ENCODE results near the gene LRRK1. TPM values are rescaled to one million over a fixed set of nuclear protein-coding genes. Genes with fewer than 3 reads are reported as not detected.

LRRK1 gene
- total and polyA plus RNA-seq, 2 of the 4 experiments (the other 2 are of a cell fraction): 3.0 to 5.8 TPM

- no peak overlapping the region for H2BK5ac ChIP-seq (ENCODE audit: low read depth, low read length, poor library complexity, severe bottlenecking)
- H3K56ac ChIP-seq (ENCODE audit: extremely low read depth, insufficient read depth, low read length): no peak overlapping the region; the same call in 1 of the 2 replicates
- ChIA-PET POLR2A (ENCODE audit: unreplicated experiment) (no interaction called here), CTCF (interaction anchor here (0.6 to 1.7 kb wide), 2 partner anchors 15 to 30 kb away, joined by 3 to 4 read pairs; no protein-coding TSS in a partner anchor)
- peak overlapping the region; percentile 19; the same call in 1 of the 2 replicates for H4K5ac ChIP-seq (ENCODE audit: low read depth, low read length)
- dilution Hi-C loops (cut with HindIII; ENCODE audit: low sequenced_read_pairs, unreplicated experiment) (no loop called here), in situ Hi-C loops (cut with MboI; ENCODE audit: low sequenced_read_pairs) (loop anchor here (5.0 kb wide), 1 partner anchor 166 kb away; no protein-coding TSS in a partner anchor), intact Hi-C loops (cut with micrococcal nuclease) (no loop called here)
- peak overlapping the region; percentile 51 for H3K4me2 ChIP-seq (ENCODE audit: low read depth, low read length)
- peak overlapping the region; percentile 48; the same call in 1 of the 2 replicates for H3K23ac ChIP-seq (ENCODE audit: low read depth, low read length)
- H3K14ac ChIP-seq (replicated peaks; ENCODE audit: low read depth, low read length): peak overlapping the region; percentile 67
- H3K4me3 ChIP-seq (ENCODE audit: insufficient read depth, low read depth, low read length): no peak overlapping the region
- H3K79me1 ChIP-seq (ENCODE audit: low read depth in 1 of 2, low read length in 2 of 2): peaks cover 3 to 9% of the 10 kb centered on the region in 2 experiments; a peak in 2 of 4 replicates
- H3K27ac ChIP-seq (ENCODE audit: insufficient read depth, low read length): peak overlapping the region; percentile 17
- peak overlapping the region; percentile 69 for H2BK120ac ChIP-seq (ENCODE audit: low read depth, low read length)
- H3K18ac ChIP-seq (ENCODE audit: low read depth, low read length): peak overlapping the region; percentile 12; the same call in 1 of the 2 replicates
- H2AK9ac ChIP-seq (replicated peaks; ENCODE audit: low read depth, low read length, poor library complexity): peak overlapping the region; percentile 93
- H3K27me3 ChIP-seq (ENCODE audit: control insufficient read depth, insufficient read depth, low read length): no peaks in the 10 kb centered on the region; the same call in 1 of the 2 replicates
- peak overlapping the region; percentile 69 for H2BK20ac ChIP-seq (ENCODE audit: low read depth, low read length)
- no TSS peak for BruUV-seq (replicated peaks)
- H4K8ac ChIP-seq (ENCODE audit: low read depth in 2 of 2, low read length in 2 of 2): peak overlapping the region; percentile 4 to 63; a peak in 3 of 4 replicates
- peaks cover 15% of the 10 kb centered on the region for H3K4me1 ChIP-seq (ENCODE audit: control insufficient read depth, insufficient read depth, low read length)
- DNase-seq (peak; percentile 77), ATAC-seq (ENCODE audit: low read depth) (peak; percentile 41)
- TF ChIP-seq RFX5 (IDR thresholded peaks at IDR 0.05; ENCODE audit: low read depth, low read length) (no peak), CHD1 (IDR thresholded peaks at IDR 0.05; ENCODE audit: low read depth, low read length) (no peak), MXI1 (IDR thresholded peaks at IDR 0.05; ENCODE audit: borderline replicate concordance, low read depth, low read length) (0 out of 2 replicates have a peak, but pooled peaks have one; percentile 31), MAZ (IDR thresholded peaks at IDR 0.05; ENCODE audit: borderline replicate concordance, low read depth, low read length) (no peak)
- peak overlapping the region; percentile 14 for H3K4ac ChIP-seq (ENCODE audit: low read depth, low read length)
- H4K20me1 ChIP-seq (ENCODE audit: insufficient read depth, low read length): no peaks in the 10 kb centered on the region
- H4K91ac ChIP-seq (ENCODE audit: insufficient read depth, low read depth, low read length): peak overlapping the region; percentile 5
- peaks cover 13% of the 10 kb centered on the region; the same call in 1 of the 2 replicates for H3K9me1 ChIP-seq (ENCODE audit: insufficient read depth, low read length)
- H3K9ac ChIP-seq (ENCODE audit: low read depth, low read length): 0 out of 2 replicates have a peak overlapping the region, but pooled peaks have one; percentile 1
- H2AFZ ChIP-seq (replicated peaks; ENCODE audit: low read length, poor library complexity): peak overlapping the region; percentile 91
- 22% methylated on average over 3 of the region's 20 CpGs; no CpG with 5 or more reads in 1 of the 2 experiments for WGBS, 2 experiments (ENCODE audit: extremely low coverage in 2 of 2, insufficient read length in 1 of 2)
- H2BK15ac ChIP-seq (ENCODE audit: low read depth, low read length): peak overlapping the region; percentile 66; the same call in 1 of the 3 replicates
- no peaks in the 10 kb centered on the region; the same call in 1 of the 2 replicates for H3K9me3 ChIP-seq (ENCODE audit: control insufficient read depth, insufficient read depth, low read length)
- peak overlapping the region; percentile 53 for H2AK5ac ChIP-seq (ENCODE audit: low read depth, low read length)
- no peaks in the 10 kb centered on the region for H3K36me3 ChIP-seq (ENCODE audit: control insufficient read depth, insufficient read depth, low read length)
These were observed 172.2 kb downstream of the LRRK1 start for GRCh38 chr15:101091080-101092017.
